Transverse colon (tissue), 4 donors: ENCODE data around the gene TAF4. TPM values are rescaled to one million over a fixed set of nuclear protein-coding genes. Genes with fewer than 3 reads are reported as not detected.

ENCODE experiments used
- DNase-seq: peaks from one replicate; pipeline ENCODE4 v3.0.0-alpha.2; 2019
- H3K27ac ChIP-seq, 4 donors: fragments of 200-600 bp; sonication (generic); 2 replicates each; pipeline ENCODE4 v1.5.1; 2016 to 2018; ENCODE audit warnings: inconsistent platforms in 4 of 4
- H3K27me3 ChIP-seq: fragments of 200-600 bp; sonication (generic); 2 replicates; pipeline ENCODE4 v1.5.1; 2017; ENCODE audit warnings: inconsistent platforms
- H3K36me3 ChIP-seq, 4 donors: fragments of 200-600 bp; sonication (generic); 2 replicates each; pipeline ENCODE4 v1.5.1; 2017 to 2019; ENCODE audit warnings: inconsistent platforms in 4 of 4
- H3K4me1 ChIP-seq, 4 donors: fragments of 200-600 bp; sonication (generic); 2 replicates each; pipeline ENCODE4 v1.5.1; 2017 to 2020; ENCODE audit warnings: inconsistent platforms in 4 of 4
- H3K4me3 ChIP-seq, 4 donors: fragments of 200-600 bp; sonication (generic); 1 replicate in 1 of 4; 2 replicates in 3 of 4; pipeline versions ENCODE4 v1.5.1 to v1.6.1; 2017 to 2019; ENCODE audit warnings: inconsistent platforms in 4 of 4
- H3K9me3 ChIP-seq, 2 donors: fragments of 200-600 bp; sonication (generic); 2 replicates each; pipeline ENCODE4 v1.5.1; 2017 to 2019; ENCODE audit warnings: inconsistent platforms in 2 of 2
- CTCF ChIP-seq, 5 experiments: fragments of 200-600 bp in 3 of 5; fragments of 450-650 bp in 2 of 5; sonication (generic) in 3 of 5; IDR thresholded peaks; 1 replicate in 2 of 5; 2 replicates in 3 of 5; pipeline ENCODE4 v1.5.1; 2016 to 2017; ENCODE audit warnings: antibody characterized with exemption in 5 of 5, inconsistent platforms in 3 of 5, mild to moderate bottlenecking in 2 of 5, moderate library complexity in 1 of 5
- EP300 ChIP-seq: sonication (generic); formaldehyde crosslinking; IDR thresholded peaks from one replicate; pipeline ENCODE4 v1.6.1; 2017; ENCODE audit warnings: antibody characterized with exemption, low read depth
- POLR2A ChIP-seq: fragments of 450-650 bp; IDR thresholded peaks from one replicate; pipeline ENCODE4 v1.6.1; 2016; ENCODE audit warnings: antibody characterized with exemption, mild to moderate bottlenecking, moderate library complexity
- POLR2AphosphoS5 ChIP-seq, 3 donors: sonication (generic); formaldehyde crosslinking; IDR thresholded peaks; one replicate each; pipeline ENCODE4 v1.6.1; 2016; ENCODE audit warnings: antibody characterized with exemption in 3 of 3
- WGBS, 2 donors: methylation state at CpG; one replicate each; pipeline ENCODE4 v1.1.5; 2018; ENCODE audit warnings: low coverage in 1 of 2; 5-methylcytosine and 5-hydroxymethylcytosine counted together
- in situ Hi-C, 4 donors: fragments of 200-750 bp; cut with MboI; loops; one replicate each; pipeline versions ENCODE4 v1.15.0 to v1.15.1; 2017; ENCODE audit warnings: low sequenced_read_pairs in 3 of 4, low pct_ligation_motif_present in 1 of 4, low pct_unique_long_range_greater_than_20kb in 1 of 4
- intact Hi-C: fragments of 100-400 bp; cut with DNase I; formaldehyde crosslinking; loops from one replicate; pipeline ENCODE4 v1.15.1; 2023; ENCODE audit warnings: low total_unique reads
- total RNA-seq, 4 donors: library from RNA; depleted of rRNA; stranded (reverse); fragments of >200 nt; gene quantifications; one replicate each; pipeline ENCODE4 v1.1.0, GENCODE V29; 2016

The TAF4 gene
- total RNA-seq, 4 donors from 2014 or later = 18.9 to 39.5 (median 24.3) TPM

GRCh38 chr20:62046431-62046830 lies 19.2 kb downstream of the TAF4 start:
- Histone ChIP-seq H3K36me3 (no peaks in the 10 kb centered on the region), H3K4me3 (no peak overlapping the region), H3K27me3 (no peaks in the 10 kb centered on the region), H3K9me3 (no peaks in the 10 kb centered on the region), H3K4me1 (peaks cover 0 to 7% (median 0%) of the 10 kb centered on the region in 4 donors), H3K27ac (no peak overlapping the region)
- 96 to 100% methylated on average over 8 to 15 of the region's 15 CpGs for WGBS, 2 donors
- no peak for DNase-seq
- intact Hi-C loops = no loop called here
- in situ Hi-C loops = no loop called here
- TF ChIP-seq CTCF (IDR thresholded peaks at IDR 0.05) = no peak
- no peak for TF ChIP-seq POLR2A

- Histone ChIP-seq H3K9me3 (no peaks in the 10 kb centered on the region), H3K4me1 (no peaks in the 10 kb centered on the region), H3K4me3 (no peak overlapping the region), H3K27ac (no peak overlapping the region), H3K27me3 (no peaks in the 10 kb centered on the region), H3K36me3 (no peaks in the 10 kb centered on the region)
- DNase-seq = no peak
- intact Hi-C loops (no loop called here), in situ Hi-C loops (no loop called here)
- TF ChIP-seq POLR2AphosphoS5 (IDR thresholded peaks at IDR 0.05) (no peak), CTCF (IDR thresholded peaks at IDR 0.05) (no peak), EP300 (no peak), POLR2A (no peak)
- 88 to 100% methylated on average over 11 to 22 of the region's 22 CpGs for WGBS, 2 donors
Measured at GRCh38 chr20:62045529-62046285, 20.0 kb downstream of the TAF4 start.

- Histone ChIP-seq H3K27ac (no peak overlapping the region), H3K4me3 (no peak overlapping the region), H3K9me3 (no peaks in the 10 kb centered on the region), H3K27me3 (no peaks in the 10 kb centered on the region), H3K4me1 (no peaks in the 10 kb centered on the region), H3K36me3 (no peaks in the 10 kb centered on the region)
- in situ Hi-C loops (no loop called here), intact Hi-C loops (no loop called here)
- no peak for DNase-seq
- 97% methylated on average over 20 of the region's 20 CpGs; no CpG with 5 or more reads in 1 of the 2 donors for WGBS, 2 donors
- TF ChIP-seq POLR2AphosphoS5 (IDR thresholded peaks at IDR 0.05) (no peak), CTCF (IDR thresholded peaks at IDR 0.05) (no peak), EP300 (no peak), POLR2A (no peak)
Measured at GRCh38 chr20:62045118-62045517, 20.6 kb downstream of the TAF4 start.

- intact Hi-C loops = no loop called here
Measured at GRCh38 chr20:62044631-62045030, 21.1 kb downstream of the TAF4 start.

More at GRCh38 chr20:62044631-62045030, 21.1 kb downstream of the TAF4 start:
- Histone ChIP-seq H3K27ac (no peak overlapping the region), H3K36me3 (no peaks in the 10 kb centered on the region), H3K27me3 (no peaks in the 10 kb centered on the region), H3K4me3 (no peak overlapping the region), H3K9me3 (no peaks in the 10 kb centered on the region), H3K4me1 (no peaks in the 10 kb centered on the region)
- WGBS, 2 donors = 66 to 95% methylated on average over 3 to 6 of the region's 6 CpGs
- in situ Hi-C loops = no loop called here
- DNase-seq = no peak
- no peak for TF ChIP-seq POLR2AphosphoS5 (IDR thresholded peaks at IDR 0.05)
- no peak for TF ChIP-seq POLR2A
- no peak for TF ChIP-seq EP300
- TF ChIP-seq CTCF (IDR thresholded peaks at IDR 0.05) = no peak
